Effector memory CD8-positive, alpha-beta T cell (primary cell): ENCODE measurements around the gene SLC9A3.
A peak's percentile ranks its signal among the peaks of the same experiment; 100 is the strongest.

ENCODE experiments used
- ATAC-seq: fragments of 150-1000 bp; cut with Tn5 transposase; replicated peaks from 2 replicates; pipeline ENCODE4 v1.10.0; 2021; ENCODE audit warnings: mild to moderate bottlenecking, moderate library complexity
- DNase-seq, 3 experiments: peaks; one replicate each; pipeline ENCODE4 v3.0.0; 2021
- H3K27ac Mint-ChIP-seq, 2 donors: one replicate each; pipeline ENCODE4 v1.8.0; 2022; ENCODE audit warnings: mild to moderate bottlenecking in 2 of 2, mixed read lengths in 2 of 2, moderate library complexity in 2 of 2
- H3K27me3 Mint-ChIP-seq, 2 donors: one replicate each; pipeline ENCODE4 v1.8.0; 2022; ENCODE audit warnings: mixed read lengths in 2 of 2
- H3K36me3 Mint-ChIP-seq: one replicate; pipeline ENCODE4 v1.8.0; 2022; ENCODE audit warnings: mild to moderate bottlenecking, moderate library complexity, mixed read lengths; ENCODE audit not compliant: insufficient read depth
- H3K4me1 Mint-ChIP-seq, 2 donors: one replicate each; pipeline ENCODE4 v1.8.0; 2022; ENCODE audit warnings: low read depth in 2 of 2, mixed read lengths in 2 of 2
- H3K4me3 Mint-ChIP-seq, 2 donors: one replicate each; pipeline ENCODE4 v1.8.0; 2022; ENCODE audit warnings: mild to moderate bottlenecking in 2 of 2, mixed read lengths in 2 of 2, moderate library complexity in 2 of 2
- H3K9me3 Mint-ChIP-seq, 2 donors: one replicate each; pipeline ENCODE4 v1.8.0; 2022; ENCODE audit warnings: mixed read lengths in 2 of 2

Gene SLC9A3

DNA sequence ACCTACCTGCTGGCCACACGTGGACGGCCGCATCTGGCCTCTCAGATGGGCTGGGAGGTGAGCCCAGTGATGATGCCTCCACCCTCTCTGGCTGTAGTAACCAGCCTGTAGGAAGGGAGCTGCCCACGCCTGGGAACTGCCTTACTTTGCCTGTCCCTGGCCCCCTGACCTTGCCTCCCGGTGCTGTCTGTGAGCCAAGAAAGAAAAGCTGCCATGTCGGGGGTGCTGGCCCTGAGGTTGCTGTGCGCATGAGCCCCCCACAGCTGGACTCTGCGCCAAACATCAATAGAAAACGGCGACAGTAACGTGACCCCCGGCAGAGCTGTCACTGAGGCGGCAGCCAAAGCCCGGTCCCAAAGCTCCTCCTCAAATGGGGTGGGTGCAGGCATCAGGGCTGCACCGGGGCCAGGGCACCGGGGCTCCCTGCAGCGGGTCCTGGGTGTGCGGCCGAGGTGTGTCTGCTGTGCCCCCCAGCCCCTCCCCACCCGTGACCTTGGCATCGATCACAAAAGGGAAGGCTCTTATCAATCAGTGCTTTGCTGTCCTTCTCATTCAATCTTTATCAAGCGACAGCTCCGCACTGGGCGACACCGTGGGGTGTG, 15.3 kb upstream of the SLC9A3 start:
- Mint-ChIP-seq H3K27me3 (peaks cover 7 to 36% of the 10 kb centered on the region in 2 donors), H3K4me3 (no peak overlapping the region)

DNA sequence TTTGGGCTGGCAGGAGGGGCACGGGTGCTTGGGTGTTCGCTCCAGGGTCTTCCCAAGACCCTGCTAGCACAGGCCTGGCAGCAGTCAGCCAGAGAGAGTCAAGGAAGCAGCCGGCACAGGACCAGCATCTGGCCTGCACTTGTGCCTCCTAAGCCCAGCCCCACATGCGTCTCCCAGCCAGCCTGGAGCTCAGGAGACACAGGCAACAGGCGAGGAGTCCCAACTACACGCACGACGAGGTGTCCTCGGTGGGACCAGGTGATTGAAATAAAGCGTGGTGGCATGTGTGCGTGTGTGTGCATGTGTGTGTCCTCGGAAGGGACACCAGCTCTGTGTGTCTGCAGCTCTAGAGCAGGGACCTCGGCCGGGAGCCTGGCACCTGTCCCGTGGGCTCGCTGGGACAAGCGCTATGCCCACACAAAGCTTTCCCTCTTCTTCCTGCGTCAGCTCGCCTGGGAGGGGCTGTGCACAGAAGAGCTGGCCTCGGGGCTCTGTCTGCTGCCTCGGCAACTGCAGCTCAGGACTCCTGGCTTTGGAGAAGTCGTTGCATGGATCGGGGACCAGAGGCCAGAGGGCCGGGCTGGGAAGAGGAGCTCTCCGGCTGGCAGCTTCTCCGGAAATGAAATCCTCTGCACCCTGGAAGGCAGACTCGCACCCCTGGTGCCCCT, 14.7 kb upstream of the SLC9A3 start:
- Mint-ChIP-seq H3K4me1 (peaks cover 5 to 12% of the 10 kb centered on the region in 2 donors), H3K36me3 (peaks cover 2% of the 10 kb centered on the region), H3K27me3 (peaks cover 7 to 42% of the 10 kb centered on the region in 2 donors), H3K4me3 (no peak overlapping the region), H3K27ac (no peak overlapping the region), H3K9me3 (no peaks in the 10 kb centered on the region)
- no peak for DNase-seq
- no peak for ATAC-seq

More for the DNA sequence above, 15.3 kb upstream of the SLC9A3 start:
- no peak for DNase-seq
- no peak for ATAC-seq
- peaks cover 2% of the 10 kb centered on the region for H3K36me3 Mint-ChIP-seq
- no peak overlapping the region for H3K27ac Mint-ChIP-seq
- H3K4me1 Mint-ChIP-seq = peaks cover 5 to 14% of the 10 kb centered on the region in 2 donors
- no peaks in the 10 kb centered on the region for H3K9me3 Mint-ChIP-seq

DNA sequence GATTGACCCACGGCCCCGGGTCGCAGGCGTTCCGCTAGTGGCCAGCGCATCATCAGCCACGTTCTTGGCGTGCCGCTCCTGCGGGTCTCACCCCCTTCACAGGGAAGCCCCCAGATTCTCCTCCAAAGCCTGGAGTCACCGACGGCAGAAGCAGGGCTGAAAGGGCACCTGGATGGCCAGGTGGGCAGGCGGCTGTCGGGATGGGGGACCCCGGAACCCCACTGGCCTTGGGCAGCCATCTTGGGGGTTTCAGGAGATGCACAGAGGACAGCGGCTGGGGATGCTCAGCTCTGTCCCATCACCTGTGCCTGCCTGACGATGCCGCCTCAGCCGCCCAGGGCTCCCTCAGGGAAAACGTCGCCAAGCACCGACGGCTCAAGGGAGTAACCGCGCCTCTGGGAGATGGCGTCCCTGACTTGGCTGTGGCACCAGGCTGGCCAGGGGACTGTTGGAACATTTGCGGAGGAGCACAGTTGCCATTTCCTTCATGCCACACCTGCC, 14.1 kb upstream of the SLC9A3 start:
- H3K27me3 Mint-ChIP-seq = peaks cover 7 to 42% of the 10 kb centered on the region in 2 donors
- no peaks in the 10 kb centered on the region for H3K9me3 Mint-ChIP-seq
- peaks cover 3 to 6% of the 10 kb centered on the region in 2 donors for H3K4me1 Mint-ChIP-seq
- no peak overlapping the region for H3K4me3 Mint-ChIP-seq
- no peak for DNase-seq
- no peak for ATAC-seq
- H3K27ac Mint-ChIP-seq = no peak overlapping the region
- peaks cover 2% of the 10 kb centered on the region for H3K36me3 Mint-ChIP-seq

DNA sequence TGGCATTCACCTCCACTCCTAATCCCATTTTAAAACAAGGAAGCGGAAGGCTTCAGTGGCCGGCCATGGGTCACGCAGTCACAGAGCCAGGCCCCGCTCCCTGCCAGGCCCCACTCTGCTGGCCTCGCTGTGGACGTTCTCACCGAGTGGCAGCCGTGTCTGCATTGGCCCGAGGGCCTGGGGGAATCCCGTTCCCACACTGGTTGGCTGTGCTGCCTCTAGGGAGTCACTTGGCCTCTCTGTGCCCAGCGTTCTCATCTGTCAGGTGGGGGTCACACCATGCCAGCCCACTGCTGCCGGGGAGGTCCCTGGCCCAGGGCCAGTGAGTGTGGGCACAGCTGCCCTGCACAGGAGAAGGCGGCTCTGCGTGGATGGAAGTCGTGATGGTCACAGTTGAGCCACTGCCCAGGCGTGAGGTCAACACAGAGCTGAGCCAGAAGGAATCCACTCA, 13.4 kb upstream of the SLC9A3 start:
- no peaks in the 10 kb centered on the region for H3K9me3 Mint-ChIP-seq
- peaks cover 7 to 42% of the 10 kb centered on the region in 2 donors for H3K27me3 Mint-ChIP-seq
- no peak overlapping the region for H3K4me3 Mint-ChIP-seq
- DNase-seq (no peak), ATAC-seq (no peak)
- peaks cover 2% of the 10 kb centered on the region for H3K36me3 Mint-ChIP-seq
- no peak overlapping the region for H3K27ac Mint-ChIP-seq
- peaks cover 0 to 1% of the 10 kb centered on the region in 2 donors for H3K4me1 Mint-ChIP-seq

DNA sequence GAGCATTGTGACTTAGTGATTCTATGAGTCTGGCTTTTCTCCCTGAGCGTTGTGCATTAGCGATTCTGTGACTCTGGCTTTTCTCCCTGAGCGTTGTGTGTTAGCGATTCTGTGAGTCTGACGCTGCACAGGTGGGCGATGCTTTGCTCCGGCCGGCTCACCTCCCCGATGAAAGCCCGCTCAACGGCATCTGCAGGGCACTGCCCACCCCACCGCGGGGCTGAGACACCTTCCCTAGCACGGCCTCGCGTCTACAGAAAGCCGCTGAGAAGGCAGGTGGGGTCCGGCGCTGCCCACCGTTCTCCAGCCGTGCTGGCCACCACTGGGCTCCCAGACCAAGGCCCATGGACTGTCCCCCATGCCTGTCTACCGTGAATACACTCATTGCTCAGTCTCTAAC, 12.8 kb upstream of the SLC9A3 start:
- H3K27me3 Mint-ChIP-seq = peaks cover 7 to 43% of the 10 kb centered on the region in 2 donors
- H3K36me3 Mint-ChIP-seq = peaks cover 2% of the 10 kb centered on the region
- no peak overlapping the region for H3K27ac Mint-ChIP-seq

DNA sequence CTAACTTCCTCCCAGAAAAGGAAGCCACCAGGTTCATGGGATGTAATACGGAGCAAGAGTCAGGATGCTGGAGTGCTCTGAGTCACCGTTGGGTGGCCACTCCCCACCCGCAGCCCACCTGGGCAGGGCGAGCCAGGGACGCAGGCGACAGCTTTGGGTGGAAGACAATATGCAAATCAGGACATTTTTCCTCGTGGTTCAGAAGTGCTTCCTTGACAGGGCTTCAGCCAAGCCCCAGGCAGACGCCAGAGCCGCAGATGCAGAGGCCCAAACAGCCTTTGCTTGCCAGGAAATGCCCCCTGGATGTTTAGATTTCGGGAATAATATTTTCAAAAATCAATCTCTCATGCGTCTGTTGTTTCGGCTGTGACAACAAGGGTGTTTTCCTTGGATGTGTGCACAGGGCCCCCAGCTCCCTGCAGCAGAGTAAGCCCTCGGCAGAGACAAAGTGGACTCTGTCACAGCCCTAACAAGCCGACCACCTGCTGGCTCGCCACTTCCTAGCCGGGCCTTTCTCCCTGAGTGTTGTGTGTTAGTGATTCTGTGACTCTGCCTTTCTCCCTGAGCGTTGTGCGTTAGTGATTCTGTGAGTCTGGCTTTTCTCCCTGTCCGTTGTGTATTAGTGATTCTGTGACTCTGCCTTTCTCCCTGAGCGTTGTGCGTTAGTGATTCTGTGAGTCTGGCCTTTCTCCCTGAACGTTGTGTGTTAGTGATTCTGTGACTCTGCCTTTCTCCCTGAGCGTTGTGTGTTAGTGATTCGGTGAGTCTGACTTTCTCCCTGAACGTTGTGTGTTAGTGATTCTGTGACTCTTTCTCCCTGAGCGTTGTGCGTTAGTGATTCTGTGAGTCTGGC, 11.8 kb upstream of the SLC9A3 start:
- Mint-ChIP-seq H3K9me3 (no peaks in the 10 kb centered on the region), H3K36me3 (peaks cover 2% of the 10 kb centered on the region), H3K4me1 (no peaks in the 10 kb centered on the region), H3K27me3 (peaks cover 16 to 53% of the 10 kb centered on the region in 2 donors), H3K4me3 (no peak overlapping the region), H3K27ac (peak overlapping the region in 1 of 2 donors; percentile 39)
- ATAC-seq (no peak), DNase-seq (no peak)

More for the DNA sequence above, 12.8 kb upstream of the SLC9A3 start:
- Mint-ChIP-seq H3K9me3 (no peaks in the 10 kb centered on the region), H3K4me3 (no peak overlapping the region), H3K4me1 (no peaks in the 10 kb centered on the region)
- no peak for ATAC-seq
- DNase-seq = no peak

DNA sequence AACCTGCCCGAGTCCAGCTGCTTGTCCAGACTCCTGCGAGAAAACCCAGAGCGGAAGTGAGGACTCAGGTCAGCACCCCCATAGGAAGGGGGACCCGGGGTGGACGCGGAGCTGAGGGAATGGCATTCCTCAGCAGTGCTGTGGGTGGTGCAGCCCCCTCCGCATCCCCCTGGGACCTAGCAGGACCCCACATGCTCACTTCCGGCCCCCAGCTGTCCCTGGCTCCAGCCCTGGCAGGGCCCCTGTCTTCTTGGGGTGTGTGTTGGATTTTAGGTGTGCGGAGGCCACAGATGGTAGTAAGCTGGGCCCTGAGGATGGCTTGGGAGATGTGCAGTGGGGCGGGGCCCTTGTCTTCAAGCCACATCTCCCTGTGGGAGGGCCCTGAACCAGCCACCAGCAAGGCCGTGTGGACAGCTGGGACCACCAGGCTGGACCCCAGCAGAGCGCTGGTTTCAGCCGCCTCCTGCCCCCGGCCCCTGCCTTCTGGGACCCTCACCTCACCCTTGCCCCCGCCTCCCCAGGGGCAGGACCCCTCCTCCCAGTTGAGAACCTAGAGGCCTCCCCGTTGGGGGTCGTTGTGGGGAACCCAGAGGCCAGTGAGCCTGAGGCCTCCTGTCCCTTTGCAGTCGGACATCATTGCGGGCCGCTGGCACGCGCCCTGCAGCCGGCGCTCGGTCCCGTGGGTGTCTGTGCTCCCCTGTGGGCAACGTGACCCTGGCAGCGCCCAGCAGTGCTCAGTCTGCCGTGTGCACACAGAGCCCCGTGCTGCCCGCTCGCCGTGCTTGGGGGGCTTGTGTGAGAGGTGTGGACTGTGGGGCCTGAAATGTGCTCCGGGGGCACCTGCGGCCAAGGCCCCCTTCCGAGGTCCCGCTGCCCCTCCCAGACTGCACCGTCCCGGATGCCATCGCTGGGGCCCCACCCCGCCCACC, 10.8 kb upstream of the SLC9A3 start:
- H3K27ac Mint-ChIP-seq = no peak overlapping the region
- H3K36me3 Mint-ChIP-seq = peaks cover 2% of the 10 kb centered on the region
- H3K4me3 Mint-ChIP-seq = no peak overlapping the region
- H3K4me1 Mint-ChIP-seq = peaks cover under 1 to 4% of the 10 kb centered on the region in 2 donors
- no peaks in the 10 kb centered on the region for H3K9me3 Mint-ChIP-seq
- DNase-seq (no peak), ATAC-seq (no peak)
- H3K27me3 Mint-ChIP-seq = peaks cover 25 to 53% of the 10 kb centered on the region in 2 donors

DNA sequence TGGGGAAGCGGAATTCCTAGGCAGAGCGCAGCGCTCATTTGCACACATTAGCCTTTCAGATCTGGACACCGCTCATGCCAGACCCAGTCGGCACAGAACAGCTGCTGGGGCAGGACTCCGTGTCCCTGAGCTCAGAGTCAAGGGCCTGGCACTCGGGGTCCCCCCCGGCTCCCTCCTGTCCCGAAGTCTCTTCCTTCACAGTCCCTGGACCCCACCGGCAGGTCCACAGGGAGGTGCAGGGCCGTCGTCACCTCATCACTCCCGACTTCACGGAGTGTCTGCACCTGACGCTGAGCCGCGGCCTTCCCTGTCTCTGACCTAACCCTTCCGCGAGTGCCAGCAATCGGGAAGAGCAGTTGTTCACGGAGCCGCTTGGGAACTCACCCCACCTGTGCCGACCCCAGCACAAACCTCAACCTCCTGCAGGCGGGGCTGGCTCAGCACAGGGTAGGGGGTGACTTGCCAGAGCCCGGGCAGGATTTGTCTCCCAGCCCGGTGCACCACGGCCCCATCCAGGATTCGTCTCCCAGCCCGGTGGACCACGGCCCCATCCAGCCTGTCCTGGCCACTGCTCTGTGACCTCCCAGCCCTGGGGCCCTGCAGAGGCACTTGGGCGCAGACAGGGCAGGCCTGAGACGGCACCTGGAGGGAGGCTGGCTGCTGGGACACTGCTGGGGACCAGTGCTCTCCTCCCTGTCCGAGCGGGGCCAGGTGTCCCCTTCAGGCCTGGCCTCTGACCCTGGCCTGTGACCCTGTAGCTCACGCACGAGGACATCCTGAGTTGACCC, 9.9 kb upstream of the SLC9A3 start:
- H3K27me3 Mint-ChIP-seq = peaks cover 34 to 61% of the 10 kb centered on the region in 2 donors
- DNase-seq (no peak), ATAC-seq (no peak)
- H3K9me3 Mint-ChIP-seq = no peaks in the 10 kb centered on the region
- H3K4me1 Mint-ChIP-seq = peaks cover 6 to 7% of the 10 kb centered on the region in 2 donors
- peaks cover 2% of the 10 kb centered on the region for H3K36me3 Mint-ChIP-seq
- H3K4me3 Mint-ChIP-seq = no peak overlapping the region
- no peak overlapping the region for H3K27ac Mint-ChIP-seq

DNA sequence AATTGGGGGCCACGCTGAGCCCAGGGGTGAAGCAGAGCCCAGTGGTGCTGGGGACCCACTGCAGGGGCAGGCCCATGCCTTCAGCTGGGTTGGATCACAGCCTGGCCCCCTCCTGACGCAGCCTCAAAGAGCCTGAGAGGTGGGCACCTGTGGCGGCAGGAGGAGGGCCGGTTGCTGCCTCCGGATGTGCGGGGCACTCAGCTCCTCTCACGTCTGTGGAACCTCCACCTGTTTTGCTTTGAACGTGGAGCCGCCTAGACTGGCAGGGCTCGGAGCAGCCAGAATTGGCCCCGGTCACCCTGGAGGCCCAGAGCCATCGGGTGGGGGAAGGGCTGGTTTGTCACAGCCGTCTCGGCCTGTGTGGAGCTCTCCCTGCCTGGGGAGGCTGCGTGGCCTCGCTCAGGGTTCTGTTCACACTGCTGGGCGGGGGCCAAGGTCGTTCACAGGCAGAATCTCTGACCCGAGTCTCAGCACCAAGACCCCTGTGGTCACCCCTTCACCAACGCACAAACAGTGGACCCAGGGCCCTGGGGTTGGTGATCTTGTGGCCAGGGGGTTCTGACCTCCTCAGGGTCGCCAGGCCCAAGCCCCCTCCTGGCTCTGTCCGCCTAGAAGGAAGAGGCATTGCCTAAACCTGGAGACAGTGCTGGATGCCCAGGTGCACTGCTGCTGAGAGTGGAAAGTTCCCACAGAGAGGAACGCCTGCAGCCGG, 9.2 kb upstream of the SLC9A3 start:
- H3K9me3 Mint-ChIP-seq = no peaks in the 10 kb centered on the region
- peaks cover 10% of the 10 kb centered on the region in 2 donors for H3K4me1 Mint-ChIP-seq
- peaks cover 36 to 65% of the 10 kb centered on the region in 2 donors for H3K27me3 Mint-ChIP-seq
- DNase-seq = no peak
- H3K4me3 Mint-ChIP-seq = no peak overlapping the region
- peaks cover 2% of the 10 kb centered on the region for H3K36me3 Mint-ChIP-seq
- H3K27ac Mint-ChIP-seq = no peak overlapping the region
- no peak for ATAC-seq

DNA sequence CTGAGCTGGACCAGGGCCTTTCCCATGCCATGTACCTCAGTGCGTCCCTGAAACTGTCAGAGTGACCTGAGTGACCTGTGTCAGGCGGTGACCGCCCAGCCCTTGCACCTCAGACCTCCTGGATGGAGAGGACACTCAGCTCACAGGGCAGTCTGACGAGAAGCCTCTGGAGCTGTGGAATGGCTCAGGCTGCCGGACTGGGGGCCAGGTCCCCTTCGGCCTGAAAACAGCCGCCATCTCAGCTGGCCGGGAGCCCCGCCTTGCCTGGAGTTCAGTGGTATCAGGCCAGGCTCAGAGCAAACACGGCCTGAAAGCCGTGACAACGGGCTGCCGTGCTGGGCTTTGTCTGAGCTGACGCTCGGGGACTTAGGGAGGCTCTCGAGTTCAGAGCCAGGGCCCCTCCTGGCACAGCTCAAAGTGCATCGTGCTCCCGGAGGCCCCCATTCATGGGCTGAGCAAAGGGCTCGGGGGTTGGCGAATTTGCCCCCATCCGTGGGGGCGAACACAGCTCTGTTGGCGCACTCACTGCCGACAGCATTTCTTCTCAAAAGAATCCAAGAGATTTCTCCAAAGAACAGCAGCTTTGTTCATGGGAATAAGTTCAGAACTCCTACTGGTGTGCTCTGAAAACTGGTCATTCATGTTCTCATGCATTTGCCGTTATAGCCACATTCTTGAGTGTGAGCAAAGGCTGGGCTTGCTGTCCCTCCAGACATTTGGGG, 8.4 kb upstream of the SLC9A3 start:
- Mint-ChIP-seq H3K27me3 (peaks cover 36 to 67% of the 10 kb centered on the region in 2 donors), H3K27ac (no peak overlapping the region), H3K4me3 (no peak overlapping the region), H3K36me3 (peaks cover 2% of the 10 kb centered on the region), H3K9me3 (no peaks in the 10 kb centered on the region), H3K4me1 (peaks cover 10% of the 10 kb centered on the region in 2 donors)
- ATAC-seq (no peak), DNase-seq (no peak)

DNA sequence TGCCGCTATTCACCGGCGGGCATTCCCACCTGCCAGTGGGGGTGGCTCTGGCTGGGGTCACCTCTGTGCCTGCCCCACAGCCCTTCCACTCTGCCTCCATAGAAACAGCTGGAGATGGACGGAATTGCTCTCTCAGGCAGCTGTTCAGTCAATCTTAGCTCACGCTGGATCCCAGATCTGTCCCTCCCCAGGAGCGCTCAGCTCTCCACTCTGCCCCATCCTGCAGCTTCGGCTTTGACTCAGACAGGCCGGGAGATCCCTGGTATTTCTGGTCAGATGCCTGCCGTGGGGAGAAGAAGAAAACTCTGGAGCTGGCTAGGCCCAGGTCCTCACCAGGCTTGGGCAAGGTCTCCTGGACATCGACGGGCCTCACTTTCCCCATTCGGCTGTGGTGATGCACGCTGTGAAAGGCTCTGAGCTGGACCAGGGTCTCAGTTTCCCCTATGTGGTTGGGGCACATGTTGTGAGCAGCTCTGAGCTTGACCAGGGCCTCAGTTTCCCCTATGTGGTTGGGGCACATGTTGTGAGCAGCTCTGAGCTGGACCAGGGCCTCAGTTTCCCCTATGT, 7.6 kb upstream of the SLC9A3 start:
- DNase-seq = no peak
- Mint-ChIP-seq H3K27ac (no peak overlapping the region), H3K9me3 (no peaks in the 10 kb centered on the region), H3K4me3 (no peak overlapping the region), H3K36me3 (peaks cover 2% of the 10 kb centered on the region), H3K27me3 (peaks cover 43 to 67% of the 10 kb centered on the region in 2 donors), H3K4me1 (peaks cover 15% of the 10 kb centered on the region in 2 donors)
- ATAC-seq = no peak
